ENCODE data around the gene SORCS1. TPM values are rescaled to one million over a fixed set of nuclear protein-coding genes. Genes with fewer than 3 reads are reported as not detected.

SORCS1 gene
- polyA plus RNA-seq, 1 of the 3 experiments (the other 2 are of a cell fraction), result 0.66 TPM

GRCh38 chr10:106547047-106547635, 617.4 kb downstream of the SORCS1 start:
- ChIA-PET CTCF (interaction anchor here (0.6 to 1.6 kb wide), 3 partner anchors 24 to 749 kb away, joined by 3 to 4 read pairs (median 3); no protein-coding TSS in a partner anchor), POLR2A (no interaction called here)
- no peak overlapping the region for H3K9ac ChIP-seq
- TF ChIP-seq TAF1 (IDR thresholded peaks at IDR 0.05; ENCODE audit: borderline replicate concordance, low read depth, low read length), result no peak
- TF ChIP-seq MXI1 (IDR thresholded peaks at IDR 0.05; ENCODE audit: low read depth, low read length), result no peak
- no peak for DNase-seq
- H3K4me1 ChIP-seq (ENCODE audit: control insufficient read depth in 1 of 2, insufficient read depth in 2 of 2, low read depth in 1 of 2, low read length in 1 of 2), result no peaks in the 10 kb centered on the region; a peak in 1 of 4 replicates
- 56% methylated on average over 7 of the region's 7 CpGs for WGBS (ENCODE audit: low lambda C conversion rate)
- H3K9me2 ChIP-seq, result no peaks in the 10 kb centered on the region
- no peak overlapping the region for H3K27ac ChIP-seq (ENCODE audit: low read depth in 2 of 2, low read length in 1 of 2)
- no peak overlapping the region for H3K4me2 ChIP-seq
- no peak overlapping the region for H2AFZ ChIP-seq (ENCODE audit: low read depth)
- H3K27me3 ChIP-seq (ENCODE audit: insufficient read depth), result no peaks in the 10 kb centered on the region
- H3K4me3 ChIP-seq (ENCODE audit: low read depth in 2 of 2, low read length in 1 of 2), result no peak overlapping the region
- no peaks in the 10 kb centered on the region for H3F3A ChIP-seq (replicated peaks; ENCODE audit: insufficient read depth)
- no peaks in the 10 kb centered on the region for H4K20me1 ChIP-seq (ENCODE audit: insufficient read depth)
- H3K79me2 ChIP-seq (ENCODE audit: insufficient read depth), result no peaks in the 10 kb centered on the region
- H3K36me3 ChIP-seq (replicated peaks in 1 of 2; ENCODE audit: control insufficient read depth in 1 of 2, insufficient read depth in 2 of 2, low read length in 1 of 2), result no peaks in the 10 kb centered on the region
- H3K9me3 ChIP-seq, result no peaks in the 10 kb centered on the region

GRCh38 chr10:106542461-106542860, 622.0 kb downstream of the SORCS1 start:
- H4K20me1 ChIP-seq (ENCODE audit: insufficient read depth), result no peaks in the 10 kb centered on the region
- H3K27ac ChIP-seq (ENCODE audit: low read depth in 2 of 2, low read length in 1 of 2), result no peak overlapping the region
- no peaks in the 10 kb centered on the region for H3K36me3 ChIP-seq (replicated peaks in 1 of 2; ENCODE audit: control insufficient read depth in 1 of 2, insufficient read depth in 2 of 2, low read length in 1 of 2)
- no peak overlapping the region for H3K4me3 ChIP-seq (ENCODE audit: low read depth in 2 of 2, low read length in 1 of 2)
- TF ChIP-seq, protein P1, sequence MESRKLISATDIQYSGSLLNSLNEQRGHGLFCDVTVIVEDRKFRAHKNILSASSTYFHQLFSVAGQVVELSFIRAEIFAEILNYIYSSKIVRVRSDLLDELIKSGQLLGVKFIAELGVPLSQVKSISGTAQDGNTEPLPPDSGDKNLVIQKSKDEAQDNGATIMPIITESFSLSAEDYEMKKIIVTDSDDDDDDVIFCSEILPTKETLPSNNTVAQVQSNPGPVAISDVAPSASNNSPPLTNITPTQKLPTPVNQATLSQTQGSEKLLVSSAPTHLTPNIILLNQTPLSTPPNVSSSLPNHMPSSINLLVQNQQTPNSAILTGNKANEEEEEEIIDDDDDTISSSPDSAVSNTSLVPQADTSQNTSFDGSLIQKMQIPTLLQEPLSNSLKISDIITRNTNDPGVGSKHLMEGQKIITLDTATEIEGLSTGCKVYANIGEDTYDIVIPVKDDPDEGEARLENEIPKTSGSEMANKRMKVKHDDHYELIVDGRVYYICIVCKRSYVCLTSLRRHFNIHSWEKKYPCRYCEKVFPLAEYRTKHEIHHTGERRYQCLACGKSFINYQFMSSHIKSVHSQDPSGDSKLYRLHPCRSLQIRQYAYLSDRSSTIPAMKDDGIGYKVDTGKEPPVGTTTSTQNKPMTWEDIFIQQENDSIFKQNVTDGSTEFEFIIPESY (IDR thresholded peaks at IDR 0.05; ENCODE audit: borderline replicate concordance, low read depth), result no peak
- TF ChIP-seq JUND (IDR thresholded peaks at IDR 0.05), result no peak
- TF ChIP-seq RCOR1 (IDR thresholded peaks at IDR 0.05; ENCODE audit: low read length), result no peak
- no peak for TF ChIP-seq SMC3 (IDR thresholded peaks at IDR 0.05; ENCODE audit: low read depth, low read length)
- no peak for TF ChIP-seq RAD21 (IDR thresholded peaks at IDR 0.05; ENCODE audit: low read length)
- no peak for TF ChIP-seq EZH2phosphoT487 (IDR thresholded peaks at IDR 0.05; ENCODE audit: borderline replicate concordance, low read depth)
- no peaks in the 10 kb centered on the region for H3K27me3 ChIP-seq (ENCODE audit: insufficient read depth)
- ChIA-PET POLR2A (no interaction called here), CTCF (interaction anchor here (1.5 kb wide), 1 partner anchor 29 kb away, joined by 4 read pairs; no protein-coding TSS in a partner anchor)
- no peak for DNase-seq
- no peak overlapping the region for H3K9ac ChIP-seq
- 65% methylated on average over 3 of the region's 3 CpGs for WGBS (ENCODE audit: low lambda C conversion rate)
- H3K79me2 ChIP-seq (ENCODE audit: insufficient read depth), result no peaks in the 10 kb centered on the region
- H3K9me3 ChIP-seq, result no peaks in the 10 kb centered on the region
- no peaks in the 10 kb centered on the region for H3F3A ChIP-seq (replicated peaks; ENCODE audit: insufficient read depth)
- H3K4me1 ChIP-seq (ENCODE audit: control insufficient read depth in 1 of 2, insufficient read depth in 2 of 2, low read depth in 1 of 2, low read length in 1 of 2), result peaks cover 0 to 7% of the 10 kb centered on the region in 2 experiments; a peak in 2 of 4 replicates
- H3K4me2 ChIP-seq, result no peak overlapping the region
- no peaks in the 10 kb centered on the region for H3K9me2 ChIP-seq
- H2AFZ ChIP-seq (ENCODE audit: low read depth), result no peak overlapping the region

DNA sequence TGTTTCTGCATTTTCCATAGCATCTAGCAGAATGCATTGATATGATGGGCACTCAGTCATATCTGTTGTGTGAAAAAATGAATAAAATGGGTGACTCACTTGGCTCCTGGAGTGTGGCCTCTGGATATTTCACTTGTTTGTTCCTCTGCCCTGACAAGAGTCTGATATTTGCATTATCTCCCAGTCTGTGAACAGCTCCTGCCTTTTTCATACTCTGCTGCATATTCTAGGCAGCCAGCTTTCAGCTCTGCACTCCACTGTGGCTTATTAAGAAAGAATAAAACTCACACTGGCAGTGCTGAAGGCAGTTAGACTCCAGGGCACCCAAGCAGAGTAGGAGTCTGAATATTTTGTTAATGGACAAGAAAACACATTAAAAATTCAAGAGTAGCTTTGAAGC, 623.9 kb downstream of the SORCS1 start:
- no peak for TF ChIP-seq GABPA (IDR thresholded peaks at IDR 0.05; ENCODE audit: low read depth)
- TF ChIP-seq ELF1 (IDR thresholded peaks at IDR 0.05), result no peak
- TF ChIP-seq YY1 (IDR thresholded peaks at IDR 0.05; ENCODE audit: low read depth), result no peak
- no peak for TF ChIP-seq MEF2A (IDR thresholded peaks at IDR 0.05; ENCODE audit: borderline replicate concordance, low read depth)
- no peak for TF ChIP-seq EZH2phosphoT487 (IDR thresholded peaks at IDR 0.05; ENCODE audit: borderline replicate concordance, low read depth)
- no peak for TF ChIP-seq FOXJ3 (CRISPR knock-in tag; IDR thresholded peaks at IDR 0.05)
- TF ChIP-seq REST (IDR thresholded peaks at IDR 0.05; ENCODE audit: low read depth, low read length), result no peak
- TF ChIP-seq, protein P2, sequence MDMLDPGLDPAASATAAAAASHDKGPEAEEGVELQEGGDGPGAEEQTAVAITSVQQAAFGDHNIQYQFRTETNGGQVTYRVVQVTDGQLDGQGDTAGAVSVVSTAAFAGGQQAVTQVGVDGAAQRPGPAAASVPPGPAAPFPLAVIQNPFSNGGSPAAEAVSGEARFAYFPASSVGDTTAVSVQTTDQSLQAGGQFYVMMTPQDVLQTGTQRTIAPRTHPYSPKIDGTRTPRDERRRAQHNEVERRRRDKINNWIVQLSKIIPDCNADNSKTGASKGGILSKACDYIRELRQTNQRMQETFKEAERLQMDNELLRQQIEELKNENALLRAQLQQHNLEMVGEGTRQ (IDR thresholded peaks at IDR 0.05; ENCODE audit: borderline replicate concordance, low read depth, low read length), result no peak
- no peak for DNase-seq

More for the DNA sequence above, 623.9 kb downstream of the SORCS1 start:
- Histone ChIP-seq H3F3A (replicated peaks; ENCODE audit: insufficient read depth) (no peaks in the 10 kb centered on the region), H4K20me1 (ENCODE audit: insufficient read depth) (no peaks in the 10 kb centered on the region), H3K9ac (no peak overlapping the region), H3K9me3 (no peaks in the 10 kb centered on the region), H3K4me2 (no peak overlapping the region), H2AFZ (ENCODE audit: low read depth) (no peak overlapping the region), H3K79me2 (ENCODE audit: insufficient read depth) (no peaks in the 10 kb centered on the region), H3K27me3 (ENCODE audit: insufficient read depth) (no peaks in the 10 kb centered on the region), H3K4me3 (ENCODE audit: low read depth in 2 of 2, low read length in 1 of 2) (no peak overlapping the region), H3K9me2 (no peaks in the 10 kb centered on the region), H3K4me1 (ENCODE audit: control insufficient read depth in 1 of 2, insufficient read depth in 2 of 2, low read depth in 1 of 2, low read length in 1 of 2) (peaks cover 0 to 10% of the 10 kb centered on the region in 2 experiments; a peak in 2 of 4 replicates), H3K27ac (ENCODE audit: low read depth in 2 of 2, low read length in 1 of 2) (no peak overlapping the region), H3K36me3 (replicated peaks in 1 of 2; ENCODE audit: control insufficient read depth in 1 of 2, insufficient read depth in 2 of 2, low read length in 1 of 2) (no peaks in the 10 kb centered on the region)
- ChIA-PET POLR2A (no interaction called here), CTCF (no interaction called here)
